GM19239 (cell line): ENCODE results near the gene GABARAPL2.
"Not testable (repeated sequence)": the region's sequence is repeated elsewhere in the genome, so short reads cannot be mapped to it uniquely, and the experiment has no call there.

ENCODE experiments used
- DNase-seq: peaks from one replicate; pipeline ENCODE4 v3.0.0; 2011; ENCODE audit warnings: low spot score; ENCODE audit not compliant: insufficient read length
- FAIRE-seq: peaks from 2 replicates; lab custom pipeline; 2011; peaks lifted over from hg19 to GRCh38; lab: Jason Lieb, UNC

Gene GABARAPL2

GRCh38 chr16:75588716-75589115 lies 22.5 kb downstream of the GABARAPL2 start:
- FAIRE-seq, result no peak
- DNase-seq, result no peak

- no peak for FAIRE-seq
- DNase-seq, result no peak
Measured at GRCh38 chr16:75589306-75589705, 23.1 kb downstream of the GABARAPL2 start.

- DNase-seq, result no peak
Measured at GRCh38 chr16:75590920-75591843, 25.0 kb downstream of the GABARAPL2 start.

GRCh38 chr16:75591927-75592326 lies 25.7 kb downstream of the GABARAPL2 start:
- FAIRE-seq, result not testable (repeated sequence)

More at GRCh38 chr16:75590920-75591843, 25.0 kb downstream of the GABARAPL2 start:
- no peak for FAIRE-seq

GRCh38 chr16:75593308-75593707 lies 27.1 kb downstream of the GABARAPL2 start:
- FAIRE-seq (no peak), DNase-seq (no peak)

More at GRCh38 chr16:75591927-75592326, 25.7 kb downstream of the GABARAPL2 start:
- not testable (repeated sequence) for DNase-seq

- DNase-seq (no peak), FAIRE-seq (no peak)
Measured at GRCh38 chr16:75593825-75594820, 27.9 kb downstream of the GABARAPL2 start.

- no peak for FAIRE-seq
- DNase-seq, result no peak
Measured at GRCh38 chr16:75599452-75600277, 33.5 kb downstream of the GABARAPL2 start.

- DNase-seq (no peak), FAIRE-seq (no peak)
Measured at GRCh38 chr16:75603241-75603640, 37.1 kb downstream of the GABARAPL2 start.

- FAIRE-seq, result no peak
- DNase-seq, result no peak
Measured at GRCh38 chr16:75606507-75606906, 40.3 kb downstream of the GABARAPL2 start.

- DNase-seq (no peak), FAIRE-seq (no peak)
Measured at GRCh38 chr16:75614066-75614897, 48.1 kb downstream of the GABARAPL2 start.

- FAIRE-seq, result no peak
- no peak for DNase-seq
Measured at GRCh38 chr16:75615619-75616018, 49.4 kb downstream of the GABARAPL2 start.

GRCh38 chr16:75616521-75617010 lies 50.4 kb downstream of the GABARAPL2 start:
- DNase-seq (no peak), FAIRE-seq (no peak)

GRCh38 chr16:75617121-75617520 lies 50.9 kb downstream of the GABARAPL2 start:
- FAIRE-seq (no peak), DNase-seq (no peak)

GRCh38 chr16:75618780-75619179 lies 52.6 kb downstream of the GABARAPL2 start:
- FAIRE-seq, result no peak

GRCh38 chr16:75620326-75621169 lies 54.4 kb downstream of the GABARAPL2 start:
- no peak for FAIRE-seq

More at GRCh38 chr16:75618780-75619179, 52.6 kb downstream of the GABARAPL2 start:
- no peak for DNase-seq

GRCh38 chr16:75621170-75621477 lies 54.9 kb downstream of the GABARAPL2 start:
- no peak for DNase-seq
- FAIRE-seq, result no peak

More at GRCh38 chr16:75620326-75621169, 54.4 kb downstream of the GABARAPL2 start:
- DNase-seq, result no peak

GRCh38 chr16:75622761-75623605 lies 56.8 kb downstream of the GABARAPL2 start, which contains the start of gene ADAT1:
Gene ADAT1 (minus strand): TSS chr16:75623281. CDS start chr16:75620799, 2,482 bp downstream.
- DNase-seq (peak; percentile 89), FAIRE-seq (peak; percentile 86)
